Effector memory CD4-positive, alpha-beta T cell (primary cell): ENCODE measurements around the gene PEAR1.

ENCODE experiments used
- DNase-seq, 3 donors: peaks; one replicate each; pipeline ENCODE4 v3.0.0-alpha.2; 2020
- H3K27ac ChIP-seq: 2 replicates; pipeline ENCODE4 v1.7.0; 2013; ENCODE audit warnings: mild to moderate bottlenecking, low read length, moderate library complexity; ENCODE audit not compliant: insufficient read depth, poor library complexity, severe bottlenecking
- H3K27me3 ChIP-seq: replicated peaks from 2 replicates; pipeline ENCODE4 v1.7.0; 2013; ENCODE audit warnings: mild to moderate bottlenecking, low read length; ENCODE audit not compliant: insufficient read depth, control insufficient read depth, poor library complexity, severe bottlenecking
- H3K36me3 ChIP-seq: 2 replicates; pipeline ENCODE4 v1.7.0; 2013; ENCODE audit warnings: mild to moderate bottlenecking, low read length, moderate library complexity; ENCODE audit not compliant: control insufficient read depth, insufficient read depth
- H3K4me1 ChIP-seq: 2 replicates; pipeline ENCODE4 v1.7.0; 2013; ENCODE audit warnings: low read length, mild to moderate bottlenecking; ENCODE audit not compliant: control insufficient read depth, insufficient read depth, poor library complexity, severe bottlenecking
- H3K4me3 ChIP-seq: 2 replicates; pipeline ENCODE4 v1.7.0; 2013; ENCODE audit warnings: low read length, low read depth, mild to moderate bottlenecking; ENCODE audit not compliant: insufficient read depth, poor library complexity, severe bottlenecking
- H3K9me3 ChIP-seq: 2 replicates; pipeline ENCODE4 v1.7.0; 2013; ENCODE audit warnings: mild to moderate bottlenecking, low read length, moderate library complexity; ENCODE audit not compliant: control insufficient read depth

Gene PEAR1

GRCh38 chr1:156914440-156914856, 20.9 kb downstream of the PEAR1 start:
- H3K36me3 ChIP-seq, result no peaks in the 10 kb centered on the region
- H3K4me3 ChIP-seq, result no peak overlapping the region
- H3K27me3 ChIP-seq, result peaks cover 7% of the 10 kb centered on the region
- no peaks in the 10 kb centered on the region for H3K4me1 ChIP-seq
- H3K27ac ChIP-seq, result no peak overlapping the region
- H3K9me3 ChIP-seq, result no peaks in the 10 kb centered on the region
- DNase-seq, result no peak

- H3K4me3 ChIP-seq, result no peak within 1 kb of the TSS
- peak in 2 of 3 donors; percentile 15 to 19 for DNase-seq
- H3K27me3 ChIP-seq, result peaks cover 53% of the 10 kb centered on the region
Observed at GRCh38 chr1:156920233-156921052, 26.9 kb downstream of the PEAR1 start, which contains the start of gene LRRC71. Gene LRRC71 (plus strand): TSS chr1:156920632. CDS start chr1:156920804, 172 bp downstream.

GRCh38 chr1:156921053-156921529, 27.6 kb downstream of the PEAR1 start:
- H3K27me3 ChIP-seq, result peaks cover 56% of the 10 kb centered on the region
- H3K27ac ChIP-seq, result no peak overlapping the region
- H3K36me3 ChIP-seq, result no peaks in the 10 kb centered on the region
- H3K4me3 ChIP-seq, result no peak overlapping the region
- H3K4me1 ChIP-seq, result peaks cover 10% of the 10 kb centered on the region
- no peaks in the 10 kb centered on the region for H3K9me3 ChIP-seq
- DNase-seq, result no peak

More at GRCh38 chr1:156920233-156921052, 26.9 kb downstream of the PEAR1 start, which contains the start of gene LRRC71:
- H3K4me1 ChIP-seq, result peaks cover 10% of the 10 kb centered on the region
- H3K9me3 ChIP-seq, result no peaks in the 10 kb centered on the region
- no peaks in the 10 kb centered on the region for H3K36me3 ChIP-seq
- no peak within 1 kb of the TSS for H3K27ac ChIP-seq

GRCh38 chr1:156922986-156923669, 29.6 kb downstream of the PEAR1 start:
- Histone ChIP-seq H3K4me3 (no peak overlapping the region), H3K9me3 (no peaks in the 10 kb centered on the region), H3K4me1 (peaks cover 22% of the 10 kb centered on the region), H3K36me3 (no peaks in the 10 kb centered on the region), H3K27ac (no peak overlapping the region), H3K27me3 (peaks cover 71% of the 10 kb centered on the region)
- DNase-seq, result no peak

- peaks cover 22% of the 10 kb centered on the region for H3K4me1 ChIP-seq
- no peak for DNase-seq
- peaks cover 74% of the 10 kb centered on the region for H3K27me3 ChIP-seq
- H3K27ac ChIP-seq, result no peak overlapping the region
- H3K4me3 ChIP-seq, result no peak overlapping the region
- no peaks in the 10 kb centered on the region for H3K36me3 ChIP-seq
- no peaks in the 10 kb centered on the region for H3K9me3 ChIP-seq
Observed at GRCh38 chr1:156923670-156924477, 30.4 kb downstream of the PEAR1 start.

GRCh38 chr1:156924478-156925153, 31.1 kb downstream of the PEAR1 start:
- Histone ChIP-seq H3K27ac (no peak overlapping the region), H3K9me3 (no peaks in the 10 kb centered on the region), H3K4me1 (peaks cover 22% of the 10 kb centered on the region), H3K36me3 (no peaks in the 10 kb centered on the region), H3K27me3 (peaks cover 76% of the 10 kb centered on the region), H3K4me3 (no peak overlapping the region)
- no peak for DNase-seq

- Histone ChIP-seq H3K36me3 (no peaks in the 10 kb centered on the region), H3K27me3 (peaks cover 70% of the 10 kb centered on the region), H3K9me3 (no peaks in the 10 kb centered on the region), H3K4me1 (peaks cover 22% of the 10 kb centered on the region), H3K27ac (no peak overlapping the region), H3K4me3 (no peak overlapping the region)
- no peak for DNase-seq
Observed at GRCh38 chr1:156925154-156926010, 31.9 kb downstream of the PEAR1 start.

- Histone ChIP-seq H3K27me3 (peaks cover 62% of the 10 kb centered on the region), H3K27ac (no peak overlapping the region), H3K36me3 (no peaks in the 10 kb centered on the region), H3K4me3 (no peak overlapping the region), H3K9me3 (no peaks in the 10 kb centered on the region), H3K4me1 (peaks cover 22% of the 10 kb centered on the region)
- no peak for DNase-seq
Observed at GRCh38 chr1:156926175-156926574, 32.7 kb downstream of the PEAR1 start.
